Natural killer cell (primary cell): ENCODE data around the gene CLASP1. TPM values are rescaled to one million over a fixed set of nuclear protein-coding genes. Genes with fewer than 3 reads are reported as not detected.
"Not testable (repeated sequence)": the region's sequence is repeated elsewhere in the genome, so short reads cannot be mapped to it uniquely, and the experiment has no call there.

Source experiments
- ATAC-seq, 3 donors: fragments of 150-1000 bp in 2 of 3; fragments of 200-7000 bp in 1 of 3; cut with Tn5 transposase; 1 replicate in 1 of 3; 2 replicates in 2 of 3; pipeline ENCODE4 v1.10.0; 2021; ENCODE audit warnings: mild to moderate bottlenecking in 2 of 3, moderate library complexity in 2 of 3
- DNase-seq, 2 donors: peaks; one replicate each; pipeline versions ENCODE4 v3.0.0 to v3.0.0-alpha.2; 2013 to 2021; ENCODE audit warnings: mixed read lengths in 1 of 2
- H3K27ac ChIP-seq: one replicate; pipeline ENCODE4 v1.5.1; 2013; ENCODE audit warnings: mild to moderate bottlenecking, low read length
- H3K27me3 ChIP-seq: one replicate; pipeline ENCODE4 v1.6.1; 2013; ENCODE audit warnings: low read length; ENCODE audit not compliant: control insufficient read depth, insufficient read depth
- H3K36me3 ChIP-seq: one replicate; pipeline ENCODE4 v1.6.1; 2013; ENCODE audit warnings: low read length; ENCODE audit not compliant: control insufficient read depth, insufficient read depth
- H3K4me1 ChIP-seq: one replicate; pipeline ENCODE4 v1.6.1; 2013; ENCODE audit warnings: low read length; ENCODE audit not compliant: control insufficient read depth, insufficient read depth
- H3K4me3 ChIP-seq: one replicate; pipeline ENCODE4 v1.5.1; 2013; ENCODE audit warnings: low read length
- H3K9me3 ChIP-seq: one replicate; pipeline ENCODE4 v1.6.1; 2013; ENCODE audit warnings: low read length; ENCODE audit not compliant: control insufficient read depth, insufficient read depth
- H3K27ac Mint-ChIP-seq, 2 donors: one replicate each; pipeline ENCODE4 v1.8.0; 2022; ENCODE audit warnings: mild to moderate bottlenecking in 2 of 2, mixed read lengths in 2 of 2, moderate library complexity in 1 of 2
- H3K27me3 Mint-ChIP-seq, 2 donors: one replicate each; pipeline ENCODE4 v1.8.0; 2022; ENCODE audit warnings: low read depth in 2 of 2, mixed read lengths in 2 of 2
- H3K36me3 Mint-ChIP-seq: one replicate; pipeline ENCODE4 v1.8.0; 2022; ENCODE audit warnings: mixed read lengths
- H3K4me1 Mint-ChIP-seq, 2 donors: one replicate each; pipeline ENCODE4 v1.8.0; 2022; ENCODE audit warnings: mixed read lengths in 2 of 2
- H3K4me3 Mint-ChIP-seq: one replicate; pipeline ENCODE4 v1.8.0; 2022; ENCODE audit warnings: mild to moderate bottlenecking, moderate library complexity, mixed read lengths
- H3K9me3 Mint-ChIP-seq, 2 donors: one replicate each; pipeline ENCODE4 v1.8.0; 2022; ENCODE audit warnings: mixed read lengths in 2 of 2
- CTCF ChIP-seq: fragments of 200-600 bp; IDR thresholded peaks from one replicate; pipeline ENCODE4 v1.8.0; 2022; ENCODE audit warnings: antibody characterized with exemption
- WGBS: methylation state at CpG from one replicate; pipeline ENCODE4 v1.1.7; 2013; ENCODE audit warnings: missing lambda C conversion rate; ENCODE audit not compliant: insufficient coverage; 5-methylcytosine and 5-hydroxymethylcytosine counted together
- intact Hi-C: fragments of 100-400 bp; cut with micrococcal nuclease; formaldehyde crosslinking; loops from one replicate; pipeline ENCODE4 v1.14.2; 2022
- total RNA-seq, 4 donors: library from RNA; stranded (reverse); fragments of 120-200 nt in 1 of 4; gene quantifications; one replicate each; pipeline versions ENCODE4 v1.2.3 to v1.2.4, GENCODE V29; 2013 to 2022

CLASP1 gene
- total RNA-seq, 3 donors from 2014 or later (not counting 1 experiment from before 2014, with no cell fraction given) = 125 to 142 (median 127) TPM

- Mint-ChIP-seq H3K4me1 (peaks cover 59 to 62% of the 10 kb centered on the region in 2 donors), H3K4me3 (no peak overlapping the region), H3K36me3 (no peaks in the 10 kb centered on the region), H3K27ac (peak overlapping the region in 1 of 2 donors; percentile 59), H3K27me3 (no peaks in the 10 kb centered on the region), H3K9me3 (peaks cover 0 to 2% of the 10 kb centered on the region in 2 donors)
- no peak for TF ChIP-seq CTCF
- no peak for DNase-seq
- Histone ChIP-seq H3K4me3 (no peak overlapping the region), H3K4me1 (peaks cover 37% of the 10 kb centered on the region), H3K27ac (no peak overlapping the region), H3K9me3 (no peaks in the 10 kb centered on the region), H3K36me3 (no peaks in the 10 kb centered on the region), H3K27me3 (no peaks in the 10 kb centered on the region)
- intact Hi-C loops = no loop called here
- no peak for ATAC-seq
- 78% methylated on average over 4 of the region's 5 CpGs for WGBS
Observed at GRCh38 chr2:121480826-121481225, 168.4 kb downstream of the CLASP1 start.

- Histone ChIP-seq H3K27me3 (no peaks in the 10 kb centered on the region), H3K4me1 (peaks cover 29% of the 10 kb centered on the region), H3K36me3 (no peaks in the 10 kb centered on the region), H3K27ac (no peak overlapping the region), H3K4me3 (no peak overlapping the region), H3K9me3 (no peaks in the 10 kb centered on the region)
- peaks cover 0 to 2% of the 10 kb centered on the region in 2 donors for H3K9me3 Mint-ChIP-seq
- no peak overlapping the region for H3K27ac Mint-ChIP-seq
- no peaks in the 10 kb centered on the region for H3K27me3 Mint-ChIP-seq
- H3K36me3 Mint-ChIP-seq = no peaks in the 10 kb centered on the region
- intact Hi-C loops = no loop called here
- H3K4me1 Mint-ChIP-seq = peaks cover 59 to 64% of the 10 kb centered on the region in 2 donors
- 96% methylated on average over 8 of the region's 8 CpGs for WGBS
- no peak for TF ChIP-seq CTCF
- ATAC-seq (no peak), DNase-seq (no peak)
- no peak overlapping the region for H3K4me3 Mint-ChIP-seq
Observed at GRCh38 chr2:121479882-121480522, 169.3 kb downstream of the CLASP1 start.

GRCh38 chr2:121478996-121479745 lies 170.1 kb downstream of the CLASP1 start:
- Mint-ChIP-seq H3K4me1 (peaks cover 59 to 64% of the 10 kb centered on the region in 2 donors), H3K36me3 (no peaks in the 10 kb centered on the region), H3K9me3 (peaks cover 0 to 2% of the 10 kb centered on the region in 2 donors), H3K27ac (peak overlapping the region; percentile 82 to 88), H3K4me3 (peak overlapping the region; percentile 71), H3K27me3 (no peaks in the 10 kb centered on the region)
- Histone ChIP-seq H3K27ac (no peak overlapping the region), H3K4me1 (peaks cover 26% of the 10 kb centered on the region), H3K27me3 (no peaks in the 10 kb centered on the region), H3K4me3 (no peak overlapping the region), H3K9me3 (no peaks in the 10 kb centered on the region), H3K36me3 (no peaks in the 10 kb centered on the region)
- intact Hi-C loops = no loop called here
- TF ChIP-seq CTCF = no peak
- ATAC-seq (peak in 2 of 3 donors; percentile 63 to 68), DNase-seq (no peak)
- WGBS = 80% methylated on average over 2 of the region's 6 CpGs

- H3K36me3 ChIP-seq, DNase-seq, H3K4me3 Mint-ChIP-seq, H3K36me3 Mint-ChIP-seq, H3K9me3 ChIP-seq, H3K27ac ChIP-seq, intact Hi-C loops, H3K4me3 ChIP-seq, H3K27me3 ChIP-seq, H3K27me3 Mint-ChIP-seq, H3K9me3 Mint-ChIP-seq: not testable (repeated sequence)
- 92% methylated on average over 6 of the region's 7 CpGs for WGBS
- peaks cover 25% of the 10 kb centered on the region for H3K4me1 ChIP-seq
- peaks cover 62 to 70% of the 10 kb centered on the region in 2 donors for H3K4me1 Mint-ChIP-seq
- peak in 2 of 3 donors; percentile 8 to 17 for ATAC-seq
- peak overlapping the region; percentile 88 to 91 for H3K27ac Mint-ChIP-seq
Observed at GRCh38 chr2:121478358-121478995, 170.8 kb downstream of the CLASP1 start.
